CD4-positive, alpha-beta memory T cell (primary cell): ENCODE results near the gene SNX21. TPM values are rescaled to one million over a fixed set of nuclear protein-coding genes. Genes with fewer than 3 reads are reported as not detected.

Experiments
- CTCF ChIA-PET: fragments of 350-600 bp; sonication (Branson Sonifier 250); formaldehyde crosslinking; loops from one replicate; lab custom pipeline; 2021; ENCODE audit warnings: inconsistent platforms; ENCODE audit not compliant: partially characterized antibody; lab: Charles Lee
- POLR2A ChIA-PET: fragments of 350-600 bp; sonication (Branson Sonifier 250); formaldehyde crosslinking; loops from one replicate; lab custom pipeline; 2021; ENCODE audit not compliant: partially characterized antibody; lab: Charles Lee
- DNase-seq, 5 donors: peaks; one replicate each; pipeline versions ENCODE4 v3.0.0 to v3.0.0-alpha.2; 2020 to 2022; ENCODE audit warnings: mixed read lengths in 1 of 5
- H3K27ac ChIP-seq: one replicate; pipeline ENCODE4 v1.7.0; 2013; ENCODE audit warnings: low read depth, low read length
- H3K27me3 ChIP-seq: 2 replicates; pipeline ENCODE4 v1.7.0; 2013; ENCODE audit warnings: mild to moderate bottlenecking, low read length, moderate library complexity; ENCODE audit not compliant: insufficient read depth
- H3K36me3 ChIP-seq: 2 replicates; pipeline ENCODE4 v1.7.0; 2013; ENCODE audit warnings: mild to moderate bottlenecking, low read length, moderate library complexity; ENCODE audit not compliant: insufficient read depth
- H3K4me1 ChIP-seq: 2 replicates; pipeline ENCODE4 v1.7.0; 2013; ENCODE audit warnings: mild to moderate bottlenecking, low read length, moderate library complexity; ENCODE audit not compliant: insufficient read depth
- H3K4me3 ChIP-seq, 2 donors: one replicate each; pipeline ENCODE4 v1.7.0; 2013; ENCODE audit warnings: low read length in 2 of 2, mild to moderate bottlenecking in 1 of 2
- H3K9me3 ChIP-seq, 2 donors: one replicate each; pipeline ENCODE4 v1.7.0; 2013; ENCODE audit warnings: low read length in 2 of 2, control low read depth in 1 of 2; ENCODE audit not compliant: control insufficient read depth in 1 of 2
- H3K27ac Mint-ChIP-seq, 7 donors: one replicate each; pipeline ENCODE4 v1.8.0; 2020 to 2021; ENCODE audit warnings: mixed read lengths in 7 of 7, mild to moderate bottlenecking in 6 of 7, inconsistent platforms in 3 of 7, moderate library complexity in 3 of 7
- H3K27me3 Mint-ChIP-seq, 2 donors: one replicate each; pipeline ENCODE4 v1.8.0; 2020 to 2021; ENCODE audit warnings: mixed read lengths in 2 of 2
- H3K36me3 Mint-ChIP-seq, 2 donors: one replicate each; pipeline ENCODE4 v1.8.0; 2020 to 2021; ENCODE audit warnings: mixed read lengths in 2 of 2, inconsistent platforms in 1 of 2, mild to moderate bottlenecking in 1 of 2
- H3K4me1 Mint-ChIP-seq, 4 donors: one replicate each; pipeline ENCODE4 v1.8.0; 2020 to 2021; ENCODE audit warnings: mixed read lengths in 4 of 4, mild to moderate bottlenecking in 1 of 4
- H3K4me3 Mint-ChIP-seq, 8 donors: one replicate each; pipeline ENCODE4 v1.8.0; 2020 to 2021; ENCODE audit warnings: mixed read lengths in 8 of 8, mild to moderate bottlenecking in 7 of 8, moderate library complexity in 6 of 8, inconsistent platforms in 3 of 8
- H3K9me3 Mint-ChIP-seq, 8 donors: one replicate each; pipeline ENCODE4 v1.8.0; 2020 to 2021; ENCODE audit warnings: mixed read lengths in 8 of 8, mild to moderate bottlenecking in 5 of 8, inconsistent platforms in 3 of 8, moderate library complexity in 1 of 8
- intact Hi-C: fragments of 100-400 bp; cut with micrococcal nuclease; formaldehyde crosslinking; loops from one replicate; pipeline ENCODE4 v1.15.1; 2023
- polyA plus RNA-seq, 2 donors: library from polyadenylated mRNA; unstranded; fragments of 300-500 nt; fragmentation: Illumina TruSeq; gene quantifications; one replicate each; pipeline ENCODE4 v1.2.3, GENCODE V29; 2021
- total RNA-seq, 2 experiments: library from RNA; stranded (reverse); gene quantifications; one replicate each; pipeline ENCODE4 v1.2.3, GENCODE V29; 2021

Gene SNX21
- total and polyA plus RNA-seq, 4 experiments from 2014 or later = 0.20 to 3.5 (median 2.2) TPM

DNA sequence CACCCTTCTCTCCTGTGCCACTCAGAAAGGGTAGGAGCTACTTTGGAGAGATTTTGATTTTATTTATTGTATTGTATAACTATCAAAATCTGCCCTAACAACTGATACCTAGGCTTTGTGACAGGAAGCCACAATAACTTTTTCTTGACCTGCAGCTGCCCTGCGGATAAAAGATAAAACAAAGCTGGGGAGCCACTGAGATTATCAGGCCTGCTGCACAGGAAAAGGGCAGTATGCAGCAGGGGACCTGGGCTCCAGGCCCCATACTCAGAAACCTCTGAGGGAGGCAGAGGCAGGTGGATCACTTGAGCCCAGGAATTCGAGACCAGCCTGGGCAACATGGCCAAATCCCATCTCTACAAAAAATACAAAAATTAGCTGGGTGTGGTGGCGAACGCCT, 980 bp upstream of the SNX21 start:
- Histone ChIP-seq H3K4me3 (no peak overlapping the region), H3K9me3 (no peaks in the 10 kb centered on the region), H3K27me3 (no peaks in the 10 kb centered on the region), H3K4me1 (peaks cover 21% of the 10 kb centered on the region), H3K27ac (no peak overlapping the region), H3K36me3 (no peaks in the 10 kb centered on the region)
- intact Hi-C loops = no loop called here
- peaks cover 7 to 23% (median 13%) of the 10 kb centered on the region in 4 donors for H3K4me1 Mint-ChIP-seq
- H3K27ac Mint-ChIP-seq = peak overlapping the region in 1 of 7 donors; percentile 40
- H3K4me3 Mint-ChIP-seq = peak overlapping the region; percentile 77 to 91 (median 84)
- CTCF ChIA-PET = interaction anchor here (1.2 to 1.3 kb wide), 2 partner anchors 9 to 138 kb away, joined by 3 to 5 read pairs; no protein-coding TSS in a partner anchor
- H3K27me3 Mint-ChIP-seq = peaks cover 0 to 3% of the 10 kb centered on the region in 2 donors
- DNase-seq = no peak
- POLR2A ChIA-PET = interaction anchor here (0.7 to 2.8 kb wide), 5 partner anchors 9 to 531 kb away, joined by 3 to 17 read pairs (median 5); partner anchors contain the start of genes ACOT8 and PCIF1
- H3K36me3 Mint-ChIP-seq = no peaks in the 10 kb centered on the region
- H3K9me3 Mint-ChIP-seq = no peaks in the 10 kb centered on the region

DNA sequence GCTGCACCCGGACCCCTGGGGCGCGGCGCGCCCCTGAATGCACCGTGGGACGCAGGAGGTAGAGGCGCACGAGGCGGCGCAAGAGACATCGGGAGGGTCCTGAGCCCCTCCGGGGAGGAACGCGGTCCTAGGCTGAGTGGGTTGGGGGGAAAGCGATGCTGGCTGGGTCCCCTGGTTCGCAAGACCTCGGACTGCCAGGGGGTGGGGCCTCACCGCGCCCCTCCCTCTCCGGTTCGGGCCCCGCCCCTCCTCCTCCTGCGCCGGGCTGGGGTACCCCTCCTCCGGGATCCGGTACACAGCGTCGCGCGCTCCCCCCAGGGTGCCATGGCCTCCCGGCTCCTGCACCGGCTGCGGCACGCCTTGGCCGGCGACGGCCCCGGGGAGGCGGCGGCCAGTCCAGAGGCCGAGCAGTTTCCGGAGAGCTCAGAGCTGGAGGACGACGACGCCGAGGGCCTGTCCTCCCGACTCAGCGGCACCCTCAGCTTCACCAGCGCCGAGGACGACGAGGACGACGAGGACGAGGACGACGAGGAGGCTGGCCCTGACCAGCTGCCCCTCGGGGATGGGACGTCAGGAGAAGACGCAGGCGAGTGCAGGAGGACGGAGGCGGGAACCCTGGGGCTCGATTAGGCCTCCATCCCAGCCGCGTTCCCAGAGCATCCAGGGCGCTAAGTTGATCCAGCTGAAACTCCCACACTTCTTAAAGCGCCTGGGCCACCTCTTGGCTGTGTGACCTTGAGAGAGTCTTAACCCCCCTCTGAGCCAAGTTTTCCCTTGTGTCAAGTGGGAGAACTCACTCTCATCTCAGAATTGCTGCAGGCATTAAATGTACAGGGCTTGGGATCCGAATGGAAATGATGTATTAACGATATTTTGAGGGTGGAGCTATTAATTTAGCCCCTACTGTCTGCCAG, 541 bp downstream of the SNX21 start:
- intact Hi-C loops = no loop called here
- peaks cover 7 to 23% (median 13%) of the 10 kb centered on the region in 4 donors for H3K4me1 Mint-ChIP-seq
- H3K27me3 ChIP-seq = no peaks in the 10 kb centered on the region
- peak overlapping the region; percentile 21 for H3K27ac ChIP-seq
- peaks cover 0 to 3% of the 10 kb centered on the region in 2 donors for H3K27me3 Mint-ChIP-seq
- peaks cover 21% of the 10 kb centered on the region for H3K4me1 ChIP-seq
- H3K4me3 Mint-ChIP-seq = peak overlapping the region; percentile 61 to 85 (median 68)
- H3K9me3 Mint-ChIP-seq = no peaks in the 10 kb centered on the region
- CTCF ChIA-PET = interaction anchor here (1.2 kb wide), 1 partner anchor 136 kb away, joined by 3 read pairs; no protein-coding TSS in a partner anchor
- H3K36me3 Mint-ChIP-seq = no peaks in the 10 kb centered on the region
- no peaks in the 10 kb centered on the region for H3K36me3 ChIP-seq
- peak in 4 of 5 donors; percentile 28 to 43 (median 36) for DNase-seq
- H3K27ac Mint-ChIP-seq = peak overlapping the region in 3 of 7 donors; percentile 12 to 79 (median 77)
- H3K4me3 ChIP-seq = peak overlapping the region in 1 of 2 donors; percentile 64
- no peaks in the 10 kb centered on the region for H3K9me3 ChIP-seq
- POLR2A ChIA-PET = interaction anchor here (0.7 to 2.8 kb wide), 7 partner anchors 10 to 100 kb away, joined by 3 to 17 read pairs (median 4); partner anchors contain the start of genes ACOT8, CTSA, NEURL2 and PCIF1

DNA sequence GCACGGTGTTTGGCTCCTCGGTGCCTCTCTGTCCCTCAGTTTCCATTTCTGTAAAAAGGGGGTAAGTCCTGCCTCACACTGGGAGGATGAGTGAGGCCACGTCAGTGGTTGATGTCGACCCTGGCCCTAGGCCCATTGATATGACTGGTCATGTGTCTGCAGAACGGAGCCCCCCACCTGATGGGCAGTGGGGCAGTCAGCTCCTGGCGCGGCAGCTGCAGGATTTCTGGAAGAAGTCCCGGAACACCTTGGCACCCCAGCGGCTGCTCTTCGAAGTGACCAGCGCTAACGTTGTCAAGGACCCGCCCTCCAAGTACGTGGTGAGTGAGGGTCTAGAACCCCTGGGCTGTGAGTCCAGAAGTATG, 1.2 kb downstream of the SNX21 start:
- DNase-seq = no peak
- H3K27me3 Mint-ChIP-seq = peaks cover 0 to 3% of the 10 kb centered on the region in 2 donors
- intact Hi-C loops = no loop called here
- no peaks in the 10 kb centered on the region for H3K36me3 ChIP-seq
- no peaks in the 10 kb centered on the region for H3K9me3 ChIP-seq
- no peaks in the 10 kb centered on the region for H3K36me3 Mint-ChIP-seq
- no peaks in the 10 kb centered on the region for H3K27me3 ChIP-seq
- peaks cover 21% of the 10 kb centered on the region for H3K4me1 ChIP-seq
- POLR2A ChIA-PET = interaction anchor here (0.7 to 2.8 kb wide), 6 partner anchors 10 to 100 kb away, joined by 3 to 17 read pairs (median 4); partner anchors contain the start of genes ACOT8, CTSA, NEURL2 and PCIF1
- CTCF ChIA-PET = no interaction called here
- peak overlapping the region in 3 of 7 donors; percentile 12 to 79 (median 77) for H3K27ac Mint-ChIP-seq
- H3K4me1 Mint-ChIP-seq = peaks cover 7 to 23% (median 13%) of the 10 kb centered on the region in 4 donors
- H3K27ac ChIP-seq = no peak overlapping the region
- H3K9me3 Mint-ChIP-seq = no peaks in the 10 kb centered on the region
- H3K4me3 Mint-ChIP-seq = peak overlapping the region; percentile 61 to 85 (median 66)
- H3K4me3 ChIP-seq = no peak overlapping the region

DNA sequence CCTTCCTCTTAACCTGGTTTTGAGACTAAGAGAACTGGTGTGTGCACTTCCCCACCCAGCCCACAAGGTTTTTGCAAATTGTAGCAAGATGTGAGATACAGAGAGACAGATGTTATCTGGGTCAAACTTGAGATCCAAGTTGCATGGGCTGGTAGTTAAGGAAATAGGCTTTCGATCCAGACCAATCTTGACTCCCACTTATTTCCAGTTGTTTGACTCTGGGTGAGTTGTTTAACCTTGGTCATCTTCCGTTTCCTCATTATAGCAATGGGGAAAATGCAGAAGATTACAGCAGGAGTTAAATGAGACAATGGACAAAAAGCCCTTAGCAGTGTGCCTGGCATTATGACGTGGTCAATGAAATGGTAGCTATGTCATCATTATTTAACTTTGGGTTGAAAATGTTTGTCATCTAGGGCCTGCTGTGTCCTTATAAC, 1.7 kb downstream of the SNX21 start:
- POLR2A ChIA-PET = interaction anchor here (2.8 kb wide), 1 partner anchor 12 kb away, joined by 13 read pairs; no protein-coding TSS in a partner anchor
- CTCF ChIA-PET = no interaction called here
- peak overlapping the region in 3 of 7 donors; percentile 7 to 59 (median 17) for H3K27ac Mint-ChIP-seq
- Histone ChIP-seq H3K27me3 (no peaks in the 10 kb centered on the region), H3K4me3 (no peak overlapping the region), H3K9me3 (no peaks in the 10 kb centered on the region), H3K4me1 (peaks cover 21% of the 10 kb centered on the region), H3K36me3 (no peaks in the 10 kb centered on the region), H3K27ac (no peak overlapping the region)
- H3K4me3 Mint-ChIP-seq = peak overlapping the region in 7 of 8 donors; percentile 21 to 72 (median 45)
- peaks cover 0 to under 1% of the 10 kb centered on the region in 2 donors for H3K27me3 Mint-ChIP-seq
- intact Hi-C loops = no loop called here
- no peak for DNase-seq
- H3K9me3 Mint-ChIP-seq = no peaks in the 10 kb centered on the region
- H3K4me1 Mint-ChIP-seq = peaks cover 7 to 23% (median 13%) of the 10 kb centered on the region in 4 donors
- peaks cover 0 to 2% of the 10 kb centered on the region in 2 donors for H3K36me3 Mint-ChIP-seq

DNA sequence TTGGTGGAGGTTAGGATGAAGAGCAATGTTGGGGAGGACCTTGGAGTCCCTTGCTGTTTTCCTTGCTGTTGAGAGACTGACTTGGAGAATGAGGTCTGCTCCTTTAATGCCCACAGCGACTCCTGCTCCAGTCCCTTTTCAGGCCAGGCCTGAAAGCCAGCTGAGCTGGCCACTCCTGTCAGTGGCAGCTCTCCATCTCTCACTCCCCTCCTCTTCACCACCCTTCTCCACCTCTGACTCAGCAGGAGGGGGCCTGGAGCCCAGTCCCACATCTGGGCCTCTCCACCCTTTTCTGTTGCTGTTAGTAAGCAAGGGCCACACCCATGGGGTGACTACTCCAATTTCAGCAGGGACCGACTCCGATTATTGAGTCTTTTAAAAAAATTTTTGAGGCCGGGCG, 2.2 kb downstream of the SNX21 start:
- Mint-ChIP-seq H3K9me3 (no peaks in the 10 kb centered on the region), H3K4me3 (peak overlapping the region in 4 of 8 donors; percentile 21 to 49 (median 44)), H3K27ac (peak overlapping the region in 3 of 7 donors; percentile 7 to 59 (median 17)), H3K36me3 (peaks cover 0 to 2% of the 10 kb centered on the region in 2 donors), H3K4me1 (peaks cover 6 to 23% (median 13%) of the 10 kb centered on the region in 4 donors), H3K27me3 (no peaks in the 10 kb centered on the region)
- intact Hi-C loops = no loop called here
- POLR2A ChIA-PET = no interaction called here
- Histone ChIP-seq H3K36me3 (no peaks in the 10 kb centered on the region), H3K27ac (no peak overlapping the region), H3K4me3 (no peak overlapping the region), H3K27me3 (no peaks in the 10 kb centered on the region), H3K4me1 (peaks cover 21% of the 10 kb centered on the region), H3K9me3 (no peaks in the 10 kb centered on the region)
- CTCF ChIA-PET = no interaction called here
- no peak for DNase-seq

DNA sequence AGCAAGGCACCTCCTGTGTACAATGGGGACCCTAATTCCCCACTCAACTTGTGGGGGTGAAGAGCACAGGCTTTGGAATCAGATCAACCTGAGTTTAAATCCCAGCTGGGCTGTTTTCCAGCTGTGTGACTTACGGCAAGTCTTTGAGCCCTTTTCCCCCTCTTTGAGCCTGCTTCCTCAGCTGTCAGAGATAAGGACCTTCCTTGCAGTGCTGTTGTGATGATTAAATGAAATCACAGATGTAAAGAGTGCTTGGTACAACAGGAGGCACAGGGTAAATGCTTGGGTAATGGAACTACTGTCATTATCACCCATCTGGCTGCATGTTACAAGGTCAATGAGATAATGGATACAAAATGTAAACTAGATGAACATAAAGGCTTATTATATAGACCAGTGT, 3.2 kb downstream of the SNX21 start:
- H3K9me3 Mint-ChIP-seq = no peaks in the 10 kb centered on the region
- H3K36me3 Mint-ChIP-seq = peaks cover 0 to 2% of the 10 kb centered on the region in 2 donors
- Histone ChIP-seq H3K27ac (no peak overlapping the region), H3K27me3 (no peaks in the 10 kb centered on the region), H3K9me3 (no peaks in the 10 kb centered on the region), H3K4me1 (peaks cover 21% of the 10 kb centered on the region), H3K4me3 (no peak overlapping the region), H3K36me3 (peaks cover 8% of the 10 kb centered on the region)
- H3K27ac Mint-ChIP-seq = peak overlapping the region in 3 of 7 donors; percentile 19 to 36 (median 23)
- DNase-seq = no peak
- CTCF ChIA-PET = interaction anchor here (0.7 kb wide), 1 partner anchor 851 kb away, joined by 3 read pairs; no protein-coding TSS in a partner anchor
- H3K27me3 Mint-ChIP-seq = no peaks in the 10 kb centered on the region
- intact Hi-C loops = no loop called here
- POLR2A ChIA-PET = no interaction called here
- no peak overlapping the region for H3K4me3 Mint-ChIP-seq
- peaks cover 6 to 23% (median 13%) of the 10 kb centered on the region in 4 donors for H3K4me1 Mint-ChIP-seq
